Neural cell (in vitro differentiated cells): Measurements from ENCODE around the gene NATD1. TPM values are rescaled to one million over a fixed set of nuclear protein-coding genes. Genes with fewer than 3 reads are reported as not detected.
A peak's percentile ranks its signal among the peaks of the same experiment; 100 is the strongest.

Experiments
- H2AFZ ChIP-seq: fragments of 200-600, 300-800 bp; sonication (generic), shearing (Covaris generic); 2 replicates; pipeline ENCODE4 v1.6.0; 2014; ENCODE audit warnings: low read depth, mild to moderate bottlenecking, antibody characterized with exemption, low read length, moderate library complexity
- H3F3A ChIP-seq: fragments of 200-600 bp; shearing (Covaris generic); 2 replicates; pipeline ENCODE4 v1.6.1; 2016; ENCODE audit warnings: mild to moderate bottlenecking, moderate library complexity, mixed read lengths, antibody characterized with exemption, low read length; ENCODE audit not compliant: insufficient read depth, poor library complexity, severe bottlenecking
- H3K27ac ChIP-seq: fragments of 200-600, 300-800 bp; sonication (generic), shearing (Covaris generic); 2 replicates; pipeline ENCODE4 v1.5.1; 2014; ENCODE audit warnings: mild to moderate bottlenecking, low read length, moderate library complexity
- H3K27me3 ChIP-seq: fragments of 300-800, 200-600 bp; sonication (generic), shearing (Covaris generic); 2 replicates; pipeline ENCODE4 v1.6.0; 2014; ENCODE audit warnings: mild to moderate bottlenecking, low read depth, low read length, moderate library complexity; ENCODE audit not compliant: insufficient read depth
- H3K36me3 ChIP-seq: fragments of 300-800, 200-600 bp; sonication (generic), shearing (Covaris generic); 2 replicates; pipeline ENCODE4 v1.5.1; 2014; ENCODE audit warnings: mild to moderate bottlenecking, antibody characterized with exemption, low read length, moderate library complexity; ENCODE audit not compliant: insufficient read depth
- H3K4me2 ChIP-seq: fragments of 300-800, 200-600 bp; sonication (generic), shearing (Covaris generic); 2 replicates; pipeline ENCODE4 v1.6.0; 2014; ENCODE audit warnings: mild to moderate bottlenecking, low read length
- H3K4me3 ChIP-seq: fragments of 300-800, 200-600 bp; sonication (generic), shearing (Covaris generic); 2 replicates; pipeline ENCODE4 v1.5.1; 2014; ENCODE audit warnings: mild to moderate bottlenecking, low read length, moderate library complexity
- H3K79me2 ChIP-seq: fragments of 200-600 bp; shearing (Covaris generic); replicated peaks from 2 replicates; pipeline ENCODE4 v1.6.0; 2014; ENCODE audit warnings: mild to moderate bottlenecking, low read length, moderate library complexity; ENCODE audit not compliant: insufficient read depth
- H3K9ac ChIP-seq: fragments of 300-800, 200-600 bp; sonication (generic), shearing (Covaris generic); 2 replicates; pipeline ENCODE4 v1.6.1; 2016; ENCODE audit warnings: mild to moderate bottlenecking, low read length, mixed read lengths
- H3K9me2 ChIP-seq: fragments of 200-600 bp; shearing (Covaris generic); 2 replicates; pipeline ENCODE4 v1.6.1; 2016; ENCODE audit warnings: mild to moderate bottlenecking, low read length, mixed read lengths; ENCODE audit not compliant: insufficient read depth
- H3K9me3 ChIP-seq: fragments of 200-600, 300-800 bp; sonication (generic), shearing (Covaris generic); 2 replicates; pipeline ENCODE4 v1.6.1; 2016; ENCODE audit warnings: mild to moderate bottlenecking, mixed run types, low read length, moderate library complexity, mixed read lengths
- H4K20me1 ChIP-seq: fragments of 200-600 bp; shearing (Covaris generic); 2 replicates; pipeline ENCODE4 v1.6.1; 2016; ENCODE audit warnings: mild to moderate bottlenecking, mixed run types; ENCODE audit not compliant: insufficient read depth
- CTCF ChIP-seq: fragments of 450-650 bp; IDR thresholded peaks from 2 replicates; pipeline ENCODE4 v1.5.1; 2014; ENCODE audit warnings: antibody characterized with exemption, mild to moderate bottlenecking, moderate library complexity; ENCODE audit not compliant: poor library complexity, severe bottlenecking
- EP300 ChIP-seq: fragments of 450-650 bp; conservative IDR thresholded peaks from 2 replicates; pipeline ENCODE4 v1.6.1; 2014; ENCODE audit warnings: antibody characterized with exemption, mild to moderate bottlenecking, moderate library complexity; ENCODE audit not compliant: poor library complexity, severe bottlenecking
- EZH2 ChIP-seq: fragments of 200-600, 300-800 bp; shearing (Covaris generic), sonication (generic); IDR thresholded peaks from 2 replicates; pipeline ENCODE4 v1.6.1; 2014; ENCODE audit warnings: antibody characterized with exemption, low read length, borderline replicate concordance, mild to moderate bottlenecking; ENCODE audit not compliant: insufficient read depth, poor library complexity, severe bottlenecking
- MXI1 ChIP-seq: fragments of 450-650 bp; conservative IDR thresholded peaks from 2 replicates; pipeline ENCODE4 v1.6.1; 2014; ENCODE audit warnings: antibody characterized with exemption, mild to moderate bottlenecking; ENCODE audit not compliant: poor library complexity, severe bottlenecking
- POLR2AphosphoS5 ChIP-seq: IDR thresholded peaks from 2 replicates; pipeline ENCODE4 v1.6.1; 2012
- RAD21 ChIP-seq: fragments of 450-650 bp; conservative IDR thresholded peaks from 2 replicates; pipeline ENCODE4 v1.6.1; 2014; ENCODE audit warnings: antibody characterized with exemption, mild to moderate bottlenecking, moderate library complexity
- REST ChIP-seq: IDR thresholded peaks from 2 replicates; pipeline ENCODE4 v1.6.1; 2012; ENCODE audit warnings: borderline replicate concordance
- SMC3 ChIP-seq: fragments of 450-650 bp; conservative IDR thresholded peaks from 2 replicates; pipeline ENCODE4 v1.6.1; 2014; ENCODE audit warnings: antibody characterized with exemption, mild to moderate bottlenecking, moderate library complexity; ENCODE audit not compliant: poor library complexity
- TAF1 ChIP-seq: IDR thresholded peaks from 2 replicates; pipeline ENCODE4 v1.6.1; 2012; ENCODE audit warnings: low read depth
- polyA plus RNA-seq: library from polyadenylated mRNA; depleted of rRNA; stranded (reverse); fragments of >200 nt; gene quantifications from 2 replicates; pipeline ENCODE4 v1.2.3, GENCODE V29; 2014

NATD1 gene
- polyA plus RNA-seq, 1 donor from 2014 or later: 2.8 TPM

DNA sequence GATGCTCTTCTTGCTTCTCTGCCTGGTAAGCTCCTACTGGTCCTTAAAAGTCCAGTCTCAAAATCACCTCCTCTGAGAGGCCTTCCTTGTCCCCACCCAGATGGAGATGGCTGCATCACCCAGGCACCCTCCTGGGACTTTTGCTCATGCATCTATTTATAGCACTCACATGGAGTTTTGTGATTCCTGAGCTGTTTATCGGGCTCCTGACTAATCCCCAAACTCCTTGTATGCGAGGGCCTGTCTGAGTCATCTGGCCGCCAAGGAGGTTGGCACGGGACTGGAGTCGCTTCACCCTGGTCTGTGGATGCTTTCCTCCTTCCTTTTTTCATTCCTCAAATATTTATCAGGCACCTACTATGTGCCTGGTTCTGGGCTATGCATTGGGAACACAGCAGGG lies 29.0 kb upstream of the NATD1 start:
- Histone ChIP-seq H3K27me3 (peaks cover 5% of the 10 kb centered on the region), H3F3A (no peaks in the 10 kb centered on the region), H3K4me3 (no peak overlapping the region), H3K27ac (no peak overlapping the region), H3K9me2 (no peaks in the 10 kb centered on the region), H2AFZ (no peak overlapping the region), H3K4me2 (no peak overlapping the region), H3K36me3 (no peaks in the 10 kb centered on the region), H3K79me2 (peaks cover 22% of the 10 kb centered on the region), H3K9ac (no peak overlapping the region), H3K9me3 (no peaks in the 10 kb centered on the region), H4K20me1 (no peaks in the 10 kb centered on the region)
- TF ChIP-seq SMC3 (no peak), MXI1 (no peak), TAF1 (no peak), RAD21 (no peak), EZH2 (no peak), REST (no peak), POLR2AphosphoS5 (no peak), CTCF (no peak), EP300 (no peak)

DNA sequence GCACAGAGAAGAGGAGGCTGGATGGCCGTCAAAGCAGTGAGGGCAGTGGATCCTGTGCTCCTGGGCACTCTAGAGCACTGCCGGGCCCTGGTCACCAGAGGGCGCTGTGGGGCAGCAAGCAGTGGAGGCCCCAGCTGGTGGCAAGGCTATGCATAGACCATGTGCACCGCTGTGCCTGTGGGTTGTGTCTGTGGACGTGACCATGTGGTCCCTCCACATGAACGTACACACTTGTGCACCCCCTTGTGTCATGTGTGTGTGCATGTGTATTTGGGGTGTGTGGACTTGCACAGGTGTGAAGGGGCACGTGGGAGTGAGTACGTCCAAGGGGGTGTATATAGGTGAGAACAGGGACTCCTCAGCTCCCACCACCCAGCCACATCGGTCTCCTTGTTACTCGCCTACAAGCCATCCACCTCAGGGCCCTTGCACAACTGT lies 26.9 kb upstream of the NATD1 start:
- peak; percentile 26 for TF ChIP-seq MXI1
- TF ChIP-seq CTCF: peak; percentile 78
- peak; percentile 72 for TF ChIP-seq RAD21
- no peak for TF ChIP-seq EP300
- no peak for TF ChIP-seq POLR2AphosphoS5
- peak; percentile 76 for TF ChIP-seq SMC3
- H3K9ac ChIP-seq: no peak overlapping the region
- peaks cover 17% of the 10 kb centered on the region for H3K27me3 ChIP-seq
- H3K4me2 ChIP-seq: no peak overlapping the region
- H3K9me2 ChIP-seq: no peaks in the 10 kb centered on the region
- H4K20me1 ChIP-seq: no peaks in the 10 kb centered on the region
- no peaks in the 10 kb centered on the region for H3K9me3 ChIP-seq
- H3K27ac ChIP-seq: no peak overlapping the region
- no peak overlapping the region for H2AFZ ChIP-seq
- no peaks in the 10 kb centered on the region for H3K36me3 ChIP-seq
- no peaks in the 10 kb centered on the region for H3F3A ChIP-seq
- no peak overlapping the region for H3K4me3 ChIP-seq
- H3K79me2 ChIP-seq: peaks cover 3% of the 10 kb centered on the region
